NCI-H69 (cell line): Measurements from ENCODE around the gene SLC35A4.
"Not testable (repeated sequence)": the region's sequence is repeated elsewhere in the genome, so short reads cannot be mapped to it uniquely, and the experiment has no call there.

ENCODE experiments used
- DNase-seq: peaks from one replicate; lab custom pipeline; 2025; lab: John Stamatoyannopoulos, UW

SLC35A4 gene

GRCh38 chr5:140590861-140591260 is 26.2 kb downstream of the SLC35A4 start:
- DNase-seq, result no peak

GRCh38 chr5:140591747-140592372 is 27.2 kb downstream of the SLC35A4 start:
- no peak for DNase-seq

DNA sequence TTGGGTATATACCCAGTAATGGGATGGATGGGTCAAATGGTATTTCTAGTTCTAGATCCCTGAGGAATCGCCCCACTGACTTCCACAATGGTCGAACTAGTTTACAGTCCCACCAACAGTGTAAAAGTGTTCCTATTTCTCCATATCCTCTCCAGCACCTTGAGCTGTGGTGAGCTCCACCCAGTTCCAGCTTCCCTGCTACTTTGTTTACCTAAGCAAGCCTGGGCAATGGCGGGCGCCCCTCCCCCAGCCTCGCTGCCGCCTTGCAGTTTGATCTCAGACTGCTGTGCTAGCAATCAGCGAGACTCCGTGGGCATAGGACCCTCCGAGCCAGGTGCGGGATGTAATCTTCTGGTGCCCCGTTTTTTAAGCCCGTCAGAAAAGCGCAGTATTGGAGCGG is 28.4 kb downstream of the SLC35A4 start:
- DNase-seq, result peak; percentile 75

GRCh38 chr5:140594169-140594568 is 29.5 kb downstream of the SLC35A4 start:
- DNase-seq, result peak; percentile 13

DNA sequence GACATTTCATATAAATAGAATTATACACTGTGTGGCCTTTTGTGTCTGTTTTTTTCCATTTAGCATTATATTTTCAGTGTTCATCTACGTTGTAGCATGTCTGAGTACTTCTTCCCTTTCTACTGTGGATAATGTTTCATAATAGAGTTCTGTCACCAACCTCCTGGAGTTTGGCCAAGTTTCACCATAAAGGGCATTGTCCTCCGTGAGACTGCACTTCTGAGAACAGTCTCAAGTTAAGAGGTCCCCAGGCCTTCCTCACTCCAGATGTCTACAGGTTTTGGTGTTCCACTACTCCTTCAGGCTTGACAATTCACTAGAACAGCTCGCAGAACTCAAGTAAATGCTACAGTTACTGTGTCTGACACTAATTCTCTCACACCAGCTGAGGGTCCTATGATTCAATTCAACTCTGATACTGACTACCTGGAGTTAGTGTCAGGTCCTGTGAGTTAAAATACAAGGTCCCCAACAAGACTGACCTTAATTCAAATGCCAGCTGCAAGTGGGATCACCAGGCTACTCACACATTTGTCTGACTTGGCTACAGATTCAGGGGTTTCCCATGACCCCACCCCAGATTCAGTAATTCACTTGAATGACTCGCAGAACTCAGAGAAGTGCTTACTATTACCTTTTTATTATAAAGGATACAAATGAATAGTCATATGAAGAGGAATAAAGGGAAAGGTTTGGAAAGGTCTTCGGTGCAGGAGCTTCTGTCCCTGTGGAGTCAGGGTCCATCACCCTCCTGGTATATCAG is 31.1 kb downstream of the SLC35A4 start:
- DNase-seq, result peak; percentile 45

DNA sequence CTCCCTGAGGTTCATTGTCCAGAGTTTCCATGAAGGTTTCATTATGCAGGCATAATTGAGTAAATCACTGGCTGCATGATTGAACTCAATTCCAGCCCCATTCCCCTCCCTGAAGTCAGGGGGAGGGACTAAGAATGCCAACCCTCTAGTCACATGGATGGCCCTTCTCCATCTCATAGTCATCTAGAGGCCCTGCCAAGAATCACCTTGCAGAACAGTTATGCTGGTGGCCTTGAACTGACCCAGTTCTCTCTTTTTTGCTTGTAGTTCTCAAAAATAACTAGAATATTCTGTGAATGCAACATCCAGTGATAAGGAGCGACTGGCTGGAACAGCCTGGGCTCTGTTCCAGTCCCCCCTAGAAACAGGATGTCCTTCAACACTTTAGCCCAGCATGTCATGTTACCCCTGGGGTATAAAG is 31.7 kb downstream of the SLC35A4 start:
- peak; percentile 9 for DNase-seq

DNA sequence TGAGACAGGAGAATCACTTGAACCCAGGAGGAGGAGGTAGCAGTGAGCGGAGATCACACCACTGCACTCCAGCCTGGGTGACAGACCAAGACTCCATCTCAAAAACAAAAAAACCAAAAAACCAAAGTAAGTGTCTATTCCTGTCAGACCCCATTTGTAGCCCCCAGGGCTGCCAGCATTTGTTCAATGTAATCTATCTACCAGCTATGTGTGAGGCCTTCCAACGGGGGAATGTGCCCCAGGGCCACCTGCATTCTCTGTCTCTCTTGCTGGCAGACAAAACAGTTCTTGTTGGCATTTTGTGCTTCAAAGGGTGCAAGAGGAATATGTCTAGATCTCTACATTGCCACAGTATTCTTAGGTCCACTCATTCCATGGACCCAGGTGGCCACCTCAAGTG is 34.2 kb downstream of the SLC35A4 start:
- no peak for DNase-seq

GRCh38 chr5:140600096-140600495 is 35.5 kb downstream of the SLC35A4 start:
- no peak for DNase-seq

DNA sequence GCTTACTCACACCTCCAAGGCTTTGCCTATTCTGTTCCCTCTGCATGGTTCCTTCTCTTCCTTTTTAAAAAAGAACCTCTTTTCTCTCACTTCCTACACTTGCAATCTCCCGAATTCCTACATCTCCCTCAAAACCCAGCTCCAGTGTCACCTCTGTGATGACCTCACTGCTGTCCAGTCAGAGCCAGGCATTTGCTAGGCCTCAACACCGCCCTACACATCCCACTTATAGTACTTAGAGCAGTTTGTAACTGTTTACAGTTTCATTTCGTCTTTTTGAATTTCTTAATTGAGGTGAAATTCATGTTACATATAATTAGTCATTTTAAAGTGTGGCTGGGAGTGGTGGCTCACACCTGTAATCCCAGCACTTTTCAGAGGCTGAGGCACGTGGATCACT is 37.5 kb downstream of the SLC35A4 start:
- DNase-seq, result no peak

GRCh38 chr5:140603446-140603698 is 38.7 kb downstream of the SLC35A4 start:
- DNase-seq, result not testable (repeated sequence)

DNA sequence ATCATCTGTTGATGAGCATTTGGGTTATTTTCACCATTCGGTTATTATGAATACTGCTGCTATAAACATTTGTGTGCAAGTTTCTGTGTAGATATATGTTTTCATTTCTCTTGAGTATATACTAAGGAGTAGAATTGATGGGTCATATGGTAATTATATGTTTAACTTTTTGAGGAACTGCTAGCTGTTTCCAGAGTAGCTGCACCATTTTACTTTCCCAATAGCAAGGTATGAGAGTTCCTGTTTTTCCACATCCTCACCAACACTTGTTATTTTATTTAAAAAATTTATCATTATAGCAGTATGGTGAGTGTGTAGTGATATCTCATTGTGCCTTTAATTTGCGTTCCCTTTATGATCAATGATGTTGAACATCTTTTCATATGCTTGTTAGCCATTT is 39.1 kb downstream of the SLC35A4 start:
- no peak for DNase-seq

DNA sequence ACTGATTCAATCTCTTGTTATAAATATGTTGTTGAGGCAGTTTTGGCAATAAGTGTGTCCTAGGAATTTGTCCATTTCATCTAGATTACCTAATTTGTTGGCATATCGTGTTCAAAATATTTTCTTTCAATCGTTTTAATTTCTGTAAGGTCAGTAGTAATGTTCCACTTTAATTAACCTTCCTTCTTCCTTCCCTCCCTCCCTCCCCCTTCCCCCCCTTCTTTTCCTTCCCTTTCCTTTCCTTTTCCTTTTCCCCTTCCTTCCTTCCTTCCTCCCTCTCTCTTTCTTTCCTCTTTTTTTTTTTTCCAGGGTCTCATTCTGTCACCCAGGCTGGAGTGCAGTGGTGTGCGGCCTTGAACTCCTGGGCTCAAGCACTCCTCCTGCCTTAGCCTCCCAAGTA is 41.3 kb downstream of the SLC35A4 start:
- no peak for DNase-seq

GRCh38 chr5:140607031-140607430 is 42.4 kb downstream of the SLC35A4 start:
- DNase-seq, result no peak

GRCh38 chr5:140608722-140609121 is 44.1 kb downstream of the SLC35A4 start:
- no peak for DNase-seq

- DNase-seq, result no peak
Measured at GRCh38 chr5:140609126-140609525, 44.5 kb downstream of the SLC35A4 start.

- no peak for DNase-seq
Measured at GRCh38 chr5:140611020-140611521, 46.4 kb downstream of the SLC35A4 start.
